IPS-18a (cell line): ENCODE results near the gene COL9A3.
A peak's percentile ranks its signal among the peaks of the same experiment; 100 is the strongest.

Experiments used
- H3K27ac ChIP-seq: one replicate; pipeline ENCODE4 v1.5.1; 2013; ENCODE audit warnings: low read length
- H3K27me3 ChIP-seq: one replicate; pipeline ENCODE4 v1.6.1; 2013; ENCODE audit warnings: mild to moderate bottlenecking, low read length; ENCODE audit not compliant: control insufficient read depth, insufficient read depth
- H3K36me3 ChIP-seq: one replicate; pipeline ENCODE4 v1.6.1; 2013; ENCODE audit warnings: low read depth, low read length; ENCODE audit not compliant: control insufficient read depth
- H3K4me1 ChIP-seq: one replicate; pipeline ENCODE4 v1.6.1; 2013; ENCODE audit warnings: low read depth, low read length; ENCODE audit not compliant: control insufficient read depth
- H3K4me3 ChIP-seq: one replicate; pipeline ENCODE4 v1.5.1; 2013; ENCODE audit warnings: low read length
- H3K9ac ChIP-seq: one replicate; pipeline ENCODE4 v1.6.1; 2013; ENCODE audit warnings: mild to moderate bottlenecking, low read length, moderate library complexity
- H3K9me3 ChIP-seq: one replicate; pipeline ENCODE4 v1.6.1; 2013; ENCODE audit warnings: low read depth, low read length; ENCODE audit not compliant: control insufficient read depth

Gene COL9A3

GRCh38 chr20:62809530-62810428 lies 7.1 kb upstream of the COL9A3 start:
- H3K9ac ChIP-seq = no peak overlapping the region

GRCh38 chr20:62811320-62811719 lies 5.5 kb upstream of the COL9A3 start:
- H3K27ac ChIP-seq = no peak overlapping the region
- H3K27me3 ChIP-seq = peaks cover 8% of the 10 kb centered on the region
- H3K4me3 ChIP-seq = no peak overlapping the region
- H3K4me1 ChIP-seq = peaks cover 11% of the 10 kb centered on the region
- no peaks in the 10 kb centered on the region for H3K9me3 ChIP-seq
- no peak overlapping the region for H3K9ac ChIP-seq
- peaks cover 15% of the 10 kb centered on the region for H3K36me3 ChIP-seq

More at GRCh38 chr20:62809530-62810428, 7.1 kb upstream of the COL9A3 start:
- H3K27me3 ChIP-seq = no peaks in the 10 kb centered on the region
- peaks cover under 1% of the 10 kb centered on the region for H3K4me1 ChIP-seq
- no peak overlapping the region for H3K4me3 ChIP-seq
- H3K27ac ChIP-seq = no peak overlapping the region
- H3K9me3 ChIP-seq = no peaks in the 10 kb centered on the region
- peaks cover 15% of the 10 kb centered on the region for H3K36me3 ChIP-seq

- no peak overlapping the region for H3K27ac ChIP-seq
- H3K9ac ChIP-seq = no peak overlapping the region
- no peak overlapping the region for H3K4me3 ChIP-seq
- peaks cover 12% of the 10 kb centered on the region for H3K27me3 ChIP-seq
- H3K9me3 ChIP-seq = no peaks in the 10 kb centered on the region
- H3K4me1 ChIP-seq = peaks cover 11% of the 10 kb centered on the region
- peaks cover 15% of the 10 kb centered on the region for H3K36me3 ChIP-seq
Measured at GRCh38 chr20:62811720-62812119, 5.1 kb upstream of the COL9A3 start.

GRCh38 chr20:62812181-62812906 lies 4.5 kb upstream of the COL9A3 start:
- H3K36me3 ChIP-seq = peaks cover 15% of the 10 kb centered on the region
- H3K27ac ChIP-seq = no peak overlapping the region
- no peaks in the 10 kb centered on the region for H3K9me3 ChIP-seq
- H3K4me1 ChIP-seq = peaks cover 11% of the 10 kb centered on the region
- peaks cover 16% of the 10 kb centered on the region for H3K27me3 ChIP-seq
- no peak overlapping the region for H3K9ac ChIP-seq
- no peak overlapping the region for H3K4me3 ChIP-seq

GRCh38 chr20:62812907-62813200 lies 4.0 kb upstream of the COL9A3 start:
- H3K36me3 ChIP-seq = peaks cover 15% of the 10 kb centered on the region
- H3K4me3 ChIP-seq = no peak overlapping the region
- no peaks in the 10 kb centered on the region for H3K9me3 ChIP-seq
- H3K4me1 ChIP-seq = peaks cover 11% of the 10 kb centered on the region
- no peak overlapping the region for H3K9ac ChIP-seq
- peaks cover 21% of the 10 kb centered on the region for H3K27me3 ChIP-seq
- H3K27ac ChIP-seq = no peak overlapping the region

GRCh38 chr20:62813588-62813987 lies 3.3 kb upstream of the COL9A3 start:
- Histone ChIP-seq H3K36me3 (peaks cover 15% of the 10 kb centered on the region), H3K27me3 (peaks cover 24% of the 10 kb centered on the region), H3K4me1 (peaks cover 11% of the 10 kb centered on the region)

GRCh38 chr20:62814060-62814708 lies 2.7 kb upstream of the COL9A3 start:
- H3K9ac ChIP-seq = no peak overlapping the region
- peaks cover 24% of the 10 kb centered on the region for H3K27me3 ChIP-seq
- peaks cover 11% of the 10 kb centered on the region for H3K4me1 ChIP-seq
- no peaks in the 10 kb centered on the region for H3K9me3 ChIP-seq
- H3K4me3 ChIP-seq = no peak overlapping the region
- peaks cover 15% of the 10 kb centered on the region for H3K36me3 ChIP-seq
- no peak overlapping the region for H3K27ac ChIP-seq

More at GRCh38 chr20:62813588-62813987, 3.3 kb upstream of the COL9A3 start:
- Histone ChIP-seq H3K9me3 (no peaks in the 10 kb centered on the region), H3K27ac (no peak overlapping the region), H3K9ac (no peak overlapping the region), H3K4me3 (no peak overlapping the region)

- Histone ChIP-seq H3K9ac (no peak overlapping the region), H3K27ac (no peak overlapping the region), H3K36me3 (peaks cover 10% of the 10 kb centered on the region), H3K4me3 (no peak overlapping the region), H3K4me1 (peaks cover 11% of the 10 kb centered on the region), H3K9me3 (no peaks in the 10 kb centered on the region), H3K27me3 (peaks cover 24% of the 10 kb centered on the region)
Measured at GRCh38 chr20:62814709-62815065, 2.2 kb upstream of the COL9A3 start.

GRCh38 chr20:62815066-62815991 lies 1.5 kb upstream of the COL9A3 start:
- Histone ChIP-seq H3K27ac (no peak overlapping the region), H3K36me3 (peaks cover 8% of the 10 kb centered on the region), H3K9me3 (no peaks in the 10 kb centered on the region), H3K4me3 (peak overlapping the region; percentile 74), H3K27me3 (peaks cover 24% of the 10 kb centered on the region), H3K9ac (peak overlapping the region; percentile 67), H3K4me1 (peaks cover 11% of the 10 kb centered on the region)

GRCh38 chr20:62816031-62816883 lies 593 bp upstream of the COL9A3 start:
- Histone ChIP-seq H3K9ac (peak overlapping the region; percentile 67), H3K27me3 (peaks cover 24% of the 10 kb centered on the region), H3K36me3 (peaks cover 8% of the 10 kb centered on the region), H3K9me3 (no peaks in the 10 kb centered on the region), H3K4me3 (peak overlapping the region; percentile 74), H3K4me1 (peaks cover 11% of the 10 kb centered on the region), H3K27ac (no peak overlapping the region)
